Esophagus (tissue), 2 donors: ENCODE results near the gene SDR42E2. TPM values are rescaled to one million over a fixed set of nuclear protein-coding genes. Genes with fewer than 3 reads are reported as not detected.
A peak's percentile ranks its signal among the peaks of the same experiment; 100 is the strongest.

ENCODE experiments used
- H3K27ac ChIP-seq, 2 donors: one replicate each; pipeline ENCODE4 v1.5.1; 2013; ENCODE audit warnings: low read depth in 2 of 2, mild to moderate bottlenecking in 2 of 2, inconsistent platforms in 1 of 2, low read length in 1 of 2, moderate library complexity in 1 of 2
- H3K27me3 ChIP-seq, 2 donors: one replicate each; pipeline ENCODE4 v1.6.1; 2013; ENCODE audit warnings: low read length in 2 of 2, control low read depth in 1 of 2, mild to moderate bottlenecking in 1 of 2; ENCODE audit not compliant: insufficient read depth in 2 of 2, control insufficient read depth in 1 of 2
- H3K36me3 ChIP-seq, 2 donors: one replicate each; pipeline ENCODE4 v1.6.1; 2013; ENCODE audit warnings: low read length in 1 of 2; ENCODE audit not compliant: control insufficient read depth in 2 of 2, insufficient read depth in 2 of 2
- H3K4me1 ChIP-seq, 2 donors: one replicate each; pipeline ENCODE4 v1.6.1; 2013; ENCODE audit warnings: low read length in 1 of 2; ENCODE audit not compliant: control insufficient read depth in 2 of 2, insufficient read depth in 2 of 2
- H3K4me3 ChIP-seq, 2 donors: one replicate each; pipeline ENCODE4 v1.5.1; 2013; ENCODE audit warnings: low read length in 2 of 2, mild to moderate bottlenecking in 2 of 2, low read depth in 1 of 2, moderate library complexity in 1 of 2
- H3K9me3 ChIP-seq, 2 donors: one replicate each; pipeline ENCODE4 v1.6.1; 2013; ENCODE audit warnings: mild to moderate bottlenecking in 2 of 2, low read depth in 1 of 2, low read length in 1 of 2, moderate library complexity in 1 of 2; ENCODE audit not compliant: control insufficient read depth in 2 of 2, insufficient read depth in 1 of 2
- WGBS, 2 donors: extraction: QIAGEN DNeasy Blood & Tissue Kit; methylation state at CpG; one replicate each; pipeline ENCODE4 v1.1.7; 2013; 5-methylcytosine and 5-hydroxymethylcytosine counted together
- polyA plus RNA-seq, 2 donors: library from polyadenylated mRNA; stranded (reverse); fragments of 200-250 nt; gene quantifications; one replicate each; pipeline ENCODE4 v1.2.3, GENCODE V29; 2013
- donor health status: healthy with polysubstance abuse.
- donor health status: Bipolar disorder and iron deficiency.

SDR42E2 gene
- polyA plus RNA-seq, 2 donors, result 0.04 TPM; not detected in 1

GRCh38 chr16:22177968-22178930 lies 15.9 kb downstream of the SDR42E2 start:
- H3K36me3 ChIP-seq, result no peaks in the 10 kb centered on the region
- WGBS, 2 donors, result 77 to 83% methylated on average over 18 of the region's 18 CpGs
- H3K4me1 ChIP-seq, result no peaks in the 10 kb centered on the region
- H3K27me3 ChIP-seq, result no peaks in the 10 kb centered on the region
- no peak overlapping the region for H3K4me3 ChIP-seq
- H3K9me3 ChIP-seq, result no peaks in the 10 kb centered on the region
- H3K27ac ChIP-seq, result no peak overlapping the region

- H3K27ac ChIP-seq, result no peak overlapping the region
- H3K4me3 ChIP-seq, result no peak overlapping the region
- WGBS, 2 donors, result 87 to 91% methylated on average over 11 of the region's 11 CpGs
- H3K4me1 ChIP-seq, result no peaks in the 10 kb centered on the region
- no peaks in the 10 kb centered on the region for H3K27me3 ChIP-seq
- no peaks in the 10 kb centered on the region for H3K9me3 ChIP-seq
- H3K36me3 ChIP-seq, result no peaks in the 10 kb centered on the region
Observed at GRCh38 chr16:22181426-22181825, 19.1 kb downstream of the SDR42E2 start.

GRCh38 chr16:22181843-22182242 lies 19.5 kb downstream of the SDR42E2 start:
- Histone ChIP-seq H3K4me3 (no peak overlapping the region), H3K9me3 (no peaks in the 10 kb centered on the region), H3K36me3 (no peaks in the 10 kb centered on the region), H3K27ac (no peak overlapping the region), H3K27me3 (no peaks in the 10 kb centered on the region), H3K4me1 (no peaks in the 10 kb centered on the region)
- 76% methylated on average over 7 of the region's 7 CpGs for WGBS, 2 donors

GRCh38 chr16:22183335-22183734 lies 21.0 kb downstream of the SDR42E2 start:
- H3K4me3 ChIP-seq, result no peak overlapping the region
- H3K9me3 ChIP-seq, result no peaks in the 10 kb centered on the region
- no peaks in the 10 kb centered on the region for H3K36me3 ChIP-seq
- H3K4me1 ChIP-seq, result no peaks in the 10 kb centered on the region
- WGBS, 2 donors, result 87 to 88% methylated on average over 5 of the region's 5 CpGs
- no peaks in the 10 kb centered on the region for H3K27me3 ChIP-seq
- H3K27ac ChIP-seq, result no peak overlapping the region

- peaks cover 0 to 2% of the 10 kb centered on the region in 2 donors for H3K4me1 ChIP-seq
- no peak overlapping the region for H3K27ac ChIP-seq
- H3K4me3 ChIP-seq, result no peak overlapping the region
- no peaks in the 10 kb centered on the region for H3K36me3 ChIP-seq
- no peaks in the 10 kb centered on the region for H3K27me3 ChIP-seq
- WGBS, 2 donors, result 84% methylated on average over 11 of the region's 11 CpGs
- H3K9me3 ChIP-seq, result no peaks in the 10 kb centered on the region
Observed at GRCh38 chr16:22183901-22184614, 21.8 kb downstream of the SDR42E2 start.

- WGBS, 2 donors, result 90 to 92% methylated on average over 6 of the region's 6 CpGs
- H3K4me1 ChIP-seq, result peaks cover 2% of the 10 kb centered on the region in 2 donors
- H3K9me3 ChIP-seq, result no peaks in the 10 kb centered on the region
- no peak overlapping the region for H3K27ac ChIP-seq
- no peak overlapping the region for H3K4me3 ChIP-seq
- H3K27me3 ChIP-seq, result no peaks in the 10 kb centered on the region
- H3K36me3 ChIP-seq, result no peaks in the 10 kb centered on the region
Observed at GRCh38 chr16:22184615-22184968, 22.3 kb downstream of the SDR42E2 start.

- Histone ChIP-seq H3K4me3 (no peak overlapping the region), H3K27ac (no peak overlapping the region), H3K36me3 (no peaks in the 10 kb centered on the region), H3K4me1 (peaks cover 2% of the 10 kb centered on the region in 2 donors), H3K27me3 (no peaks in the 10 kb centered on the region), H3K9me3 (no peaks in the 10 kb centered on the region)
- 74 to 80% methylated on average over 3 of the region's 3 CpGs for WGBS, 2 donors
Observed at GRCh38 chr16:22186517-22186916, 24.2 kb downstream of the SDR42E2 start.

- H3K4me1 ChIP-seq, result peaks cover 2% of the 10 kb centered on the region in 2 donors
- no peaks in the 10 kb centered on the region for H3K9me3 ChIP-seq
- H3K27ac ChIP-seq, result no peak overlapping the region
- no peak overlapping the region for H3K4me3 ChIP-seq
- H3K36me3 ChIP-seq, result no peaks in the 10 kb centered on the region
- no peaks in the 10 kb centered on the region for H3K27me3 ChIP-seq
- WGBS, 2 donors, result 69 to 75% methylated on average over 2 of the region's 2 CpGs
Observed at GRCh38 chr16:22188267-22188594, 25.9 kb downstream of the SDR42E2 start.

GRCh38 chr16:22188595-22189442 lies 26.5 kb downstream of the SDR42E2 start:
- Histone ChIP-seq H3K36me3 (no peaks in the 10 kb centered on the region), H3K27me3 (no peaks in the 10 kb centered on the region), H3K9me3 (no peaks in the 10 kb centered on the region), H3K4me3 (no peak overlapping the region), H3K27ac (peak overlapping the region; percentile 92 to 99), H3K4me1 (peaks cover 2% of the 10 kb centered on the region in 2 donors)
- 30 to 34% methylated on average over 8 of the region's 8 CpGs for WGBS, 2 donors
